Adipocyte (in vitro differentiated cells): Measurements from ENCODE around the gene COPS9.

ENCODE experiments used
- DNase-seq: peaks from one replicate; pipeline ENCODE4 v3.0.0-alpha.2; 2015; ENCODE audit warnings: low read depth
- H3K27me3 ChIP-seq: replicated peaks from 2 replicates; pipeline ENCODE4 v1.7.0; 2013; ENCODE audit warnings: mild to moderate bottlenecking, low read length, moderate library complexity; ENCODE audit not compliant: control insufficient read depth, insufficient read depth
- H3K36me3 ChIP-seq: 2 replicates; pipeline ENCODE4 v1.7.0; 2013; ENCODE audit warnings: low read length, mild to moderate bottlenecking, moderate library complexity; ENCODE audit not compliant: control insufficient read depth, insufficient read depth, severe bottlenecking
- H3K4me1 ChIP-seq: 2 replicates; pipeline ENCODE4 v1.7.0; 2013; ENCODE audit warnings: mild to moderate bottlenecking, low read length, moderate library complexity; ENCODE audit not compliant: control insufficient read depth, insufficient read depth
- H3K4me3 ChIP-seq: 2 replicates; pipeline ENCODE4 v1.7.0; 2013; ENCODE audit warnings: mild to moderate bottlenecking, low read length, moderate library complexity
- H3K9ac ChIP-seq: 2 replicates; pipeline ENCODE4 v1.7.0; 2013; ENCODE audit warnings: mild to moderate bottlenecking, low read length, moderate library complexity
- H3K9me3 ChIP-seq: 2 replicates; pipeline ENCODE4 v1.7.0; 2013; ENCODE audit warnings: mild to moderate bottlenecking, low read length, moderate library complexity; ENCODE audit not compliant: control insufficient read depth

Gene COPS9

GRCh38 chr2:240095556-240096523 is 40.3 kb downstream of the COPS9 start:
- H3K4me3 ChIP-seq: no peak overlapping the region
- no peaks in the 10 kb centered on the region for H3K4me1 ChIP-seq
- H3K9ac ChIP-seq: no peak overlapping the region
- peaks cover 41% of the 10 kb centered on the region for H3K27me3 ChIP-seq
- H3K9me3 ChIP-seq: peaks cover 58% of the 10 kb centered on the region
- no peak for DNase-seq
- H3K36me3 ChIP-seq: no peaks in the 10 kb centered on the region

- Histone ChIP-seq H3K27me3 (peaks cover 18% of the 10 kb centered on the region), H3K36me3 (no peaks in the 10 kb centered on the region), H3K9ac (no peak overlapping the region), H3K9me3 (peaks cover 53% of the 10 kb centered on the region), H3K4me1 (no peaks in the 10 kb centered on the region), H3K4me3 (no peak overlapping the region)
- no peak for DNase-seq
Measured at GRCh38 chr2:240089306-240089705, 46.8 kb downstream of the COPS9 start.

- peaks cover 41% of the 10 kb centered on the region for H3K9me3 ChIP-seq
- H3K27me3 ChIP-seq: peaks cover 6% of the 10 kb centered on the region
- DNase-seq: no peak
- no peaks in the 10 kb centered on the region for H3K36me3 ChIP-seq
- H3K9ac ChIP-seq: no peak overlapping the region
- no peaks in the 10 kb centered on the region for H3K4me1 ChIP-seq
- H3K4me3 ChIP-seq: no peak overlapping the region
Measured at GRCh38 chr2:240086563-240086962, 49.5 kb downstream of the COPS9 start.
